A673 (cell line): ENCODE data around the gene WDR54. TPM values are rescaled to one million over a fixed set of nuclear protein-coding genes. Genes with fewer than 3 reads are reported as not detected.
"Not testable (repeated sequence)": the region's sequence is repeated elsewhere in the genome, so short reads cannot be mapped to it uniquely, and the experiment has no call there.

Experiments used
- BruUV-seq: library from RNA; stranded (reverse); fragments of 400-500 nt; replicated peaks from 2 replicates; lab custom pipeline; 2021; lab: Mats Ljungman, UMichigan
- CTCF ChIA-PET: fragments of 300-600 bp; sonication (Branson Sonifier 250); formaldehyde crosslinking; loops from one replicate; lab custom pipeline; 2022; ENCODE audit warnings: antibody characterized with exemption; lab: Charles Lee
- POLR2A ChIA-PET: fragments of 300-600 bp; sonication (Branson Sonifier 250); formaldehyde crosslinking; loops from one replicate; lab custom pipeline; 2022; ENCODE audit warnings: antibody characterized with exemption; ENCODE audit not compliant: low non-redundant PET; lab: Charles Lee
- DNase-seq: peaks from one replicate; pipeline ENCODE4 v3.0.0-alpha.2; 2015; ENCODE audit warnings: low spot score
- H3K27ac ChIP-seq: fragments of 200-600 bp; sonication (generic); 2 replicates; pipeline ENCODE4 v1.5.1; 2016; ENCODE audit warnings: mixed run types, low read depth, mild to moderate bottlenecking, mixed read lengths, antibody characterized with exemption, low read length; ENCODE audit not compliant: poor library complexity, severe bottlenecking
- H3K27me3 ChIP-seq: fragments of 200-600 bp; sonication (generic); replicated peaks from 2 replicates; pipeline ENCODE4 v1.6.1; 2017; ENCODE audit warnings: mixed run types, low read depth, mild to moderate bottlenecking, mixed read lengths, antibody characterized with exemption, low read length; ENCODE audit not compliant: insufficient read depth, poor library complexity
- H3K36me3 ChIP-seq: fragments of 200-600 bp; sonication (generic); 2 replicates; pipeline ENCODE4 v1.6.1; 2016; ENCODE audit warnings: mixed run types, mild to moderate bottlenecking, mixed read lengths, antibody characterized with exemption, low read length; ENCODE audit not compliant: insufficient read depth, poor library complexity, severe bottlenecking
- H3K4me1 ChIP-seq: fragments of 200-600 bp; sonication (generic); 2 replicates; pipeline ENCODE4 v1.6.1; 2017; ENCODE audit warnings: mixed run types, mild to moderate bottlenecking, mixed read lengths, antibody characterized with exemption, low read length; ENCODE audit not compliant: insufficient read depth, poor library complexity, severe bottlenecking
- H3K4me3 ChIP-seq: fragments of 200-600 bp; sonication (generic); 2 replicates; pipeline ENCODE4 v1.5.1; 2016; ENCODE audit warnings: low read depth, mixed run types, mild to moderate bottlenecking, mixed read lengths, low read length; ENCODE audit not compliant: poor library complexity, severe bottlenecking
- H3K9me3 ChIP-seq: fragments of 200-600 bp; sonication (generic); 2 replicates; pipeline ENCODE4 v1.6.1; 2016; ENCODE audit warnings: mixed run types, low read depth, mild to moderate bottlenecking, mixed read lengths, antibody characterized with exemption, low read length; ENCODE audit not compliant: poor library complexity, severe bottlenecking
- CTCF ChIP-seq: fragments of 300-800, 200-600 bp; sonication (generic); conservative IDR thresholded peaks from 2 replicates; pipeline ENCODE4 v1.5.1; 2017; ENCODE audit warnings: low read depth, mild to moderate bottlenecking, antibody characterized with exemption, low read length, moderate library complexity, mixed read lengths
- EZH2 ChIP-seq: fragments of 200-600 bp; sonication (generic); IDR thresholded peaks from 2 replicates; pipeline ENCODE4 v1.6.1; 2017; ENCODE audit warnings: borderline replicate concordance, low read depth, mild to moderate bottlenecking, mixed read lengths, antibody characterized with exemption, low read length; ENCODE audit not compliant: poor library complexity, severe bottlenecking
- intact Hi-C: fragments of 100-400 bp; cut with micrococcal nuclease; formaldehyde crosslinking; loops from one replicate; pipeline ENCODE4 v1.10.0; 2022; ENCODE audit not compliant: unreplicated experiment
- total RNA-seq: library from RNA; stranded (reverse); gene quantifications from 2 replicates; pipeline ENCODE4 v1.2.3, GENCODE V29; 2021

The WDR54 gene
- total RNA-seq, 1 experiment from 2014 or later = 41.1 TPM

GRCh38 chr2:74460187-74460586 is 38.7 kb downstream of the WDR54 start:
- DNase-seq, H3K4me3 ChIP-seq, H3K27me3 ChIP-seq, BruUV-seq, CTCF ChIA-PET, intact Hi-C loops, POLR2A ChIA-PET, H3K27ac ChIP-seq, H3K9me3 ChIP-seq: not testable (repeated sequence)
- peaks cover 18% of the 10 kb centered on the region for H3K36me3 ChIP-seq
- H3K4me1 ChIP-seq = peaks cover 21% of the 10 kb centered on the region

- no peaks in the 10 kb centered on the region for H3K27me3 ChIP-seq
- H3K27ac ChIP-seq = no peak overlapping the region
- intact Hi-C loops = no loop called here
- H3K4me3 ChIP-seq = no peak overlapping the region
- ChIA-PET POLR2A (interaction anchor here (0.6 kb wide), 1 partner anchor 51 kb away, joined by 7 read pairs; no protein-coding TSS in a partner anchor), CTCF (interaction anchor here (0.6 to 0.8 kb wide), 2 partner anchors 12 to 21 kb away, joined by 3 read pairs; no protein-coding TSS in a partner anchor)
- H3K9me3 ChIP-seq = no peaks in the 10 kb centered on the region
- DNase-seq = no peak
- H3K36me3 ChIP-seq = peaks cover 18% of the 10 kb centered on the region
- TF ChIP-seq EZH2 (no peak), CTCF (no peak)
- BruUV-seq = no TSS peak
- H3K4me1 ChIP-seq = peaks cover 9% of the 10 kb centered on the region
Observed at GRCh38 chr2:74461187-74462053, 39.9 kb downstream of the WDR54 start.

GRCh38 chr2:74462054-74462785 is 40.7 kb downstream of the WDR54 start:
- intact Hi-C loops = no loop called here
- no TSS peak for BruUV-seq

More at GRCh38 chr2:74462054-74462785, 40.7 kb downstream of the WDR54 start:
- Histone ChIP-seq H3K36me3 (peaks cover 18% of the 10 kb centered on the region), H3K4me1 (peaks cover 5% of the 10 kb centered on the region), H3K9me3 (no peaks in the 10 kb centered on the region), H3K27ac (no peak overlapping the region), H3K4me3 (no peak overlapping the region), H3K27me3 (no peaks in the 10 kb centered on the region)
- no peak for DNase-seq
- TF ChIP-seq CTCF = no peak
- TF ChIP-seq EZH2 = no peak
- CTCF ChIA-PET = interaction anchor here (0.6 to 0.8 kb wide), 2 partner anchors 12 to 22 kb away, joined by 3 read pairs; no protein-coding TSS in a partner anchor
- POLR2A ChIA-PET = interaction anchor here (0.6 kb wide), 1 partner anchor 51 kb away, joined by 7 read pairs; no protein-coding TSS in a partner anchor
